GM19467 (cell line): ENCODE results near the gene NR4A3.
"Not testable (repeated sequence)": the region's sequence is repeated elsewhere in the genome, so short reads cannot be mapped to it uniquely, and the experiment has no call there.

Experiments
- ATAC-seq: cut with Tn5 transposase; IDR thresholded peaks from one replicate; pipeline ENCODE4 v1.9.1; 2021; ENCODE audit warnings: mild to moderate bottlenecking, moderate library complexity; ENCODE audit not compliant: unreplicated experiment

Gene NR4A3

GRCh38 chr9:99821396-99822108, at the start of gene NR4A3:
TSS of gene NR4A3 (plus strand) at chr9:99821885. CDS start at chr9:99828043, 6,158 bp downstream.
- ATAC-seq, result peak; percentile 26

GRCh38 chr9:99773468-99774138, 48.1 kb upstream of the NR4A3 start:
- ATAC-seq, result no peak

- no peak for ATAC-seq
These were observed 43.4 kb upstream of the NR4A3 start for GRCh38 chr9:99778308-99778707.

GRCh38 chr9:99778836-99779235, 42.8 kb upstream of the NR4A3 start:
- ATAC-seq, result no peak

GRCh38 chr9:99779277-99779676, 42.4 kb upstream of the NR4A3 start:
- no peak for ATAC-seq

- not testable (repeated sequence) for ATAC-seq
These were observed 39.3 kb upstream of the NR4A3 start for GRCh38 chr9:99782349-99782748.

GRCh38 chr9:99782962-99783718, 38.5 kb upstream of the NR4A3 start:
- no peak for ATAC-seq

GRCh38 chr9:99783799-99784198, 37.9 kb upstream of the NR4A3 start:
- no peak for ATAC-seq

- ATAC-seq, result no peak
These were observed 36.6 kb upstream of the NR4A3 start for GRCh38 chr9:99785010-99785590.

GRCh38 chr9:99787556-99787955, 34.1 kb upstream of the NR4A3 start:
- ATAC-seq, result no peak

- no peak for ATAC-seq
These were observed 28.2 kb upstream of the NR4A3 start for GRCh38 chr9:99793528-99793927.

GRCh38 chr9:99796231-99796630, 25.5 kb upstream of the NR4A3 start:
- ATAC-seq, result no peak

GRCh38 chr9:99801775-99802174, 19.9 kb upstream of the NR4A3 start:
- no peak for ATAC-seq

GRCh38 chr9:99803694-99804093, 18.0 kb upstream of the NR4A3 start:
- no peak for ATAC-seq

- no peak for ATAC-seq
These were observed 14.3 kb upstream of the NR4A3 start for GRCh38 chr9:99807276-99807852.

- ATAC-seq, result no peak
These were observed 13.7 kb upstream of the NR4A3 start for GRCh38 chr9:99807956-99808355.

GRCh38 chr9:99808454-99808853, 13.2 kb upstream of the NR4A3 start:
- ATAC-seq, result no peak

GRCh38 chr9:99809586-99810319, 11.9 kb upstream of the NR4A3 start:
- ATAC-seq, result no peak

- no peak for ATAC-seq
These were observed 10.5 kb upstream of the NR4A3 start for GRCh38 chr9:99811172-99811571.

- no peak for ATAC-seq
These were observed 9.9 kb upstream of the NR4A3 start for GRCh38 chr9:99811598-99812383.
